ENCODE data around the gene TMCO4.
"Not testable (repeated sequence)": the region's sequence is repeated elsewhere in the genome, so short reads cannot be mapped to it uniquely, and the experiment has no call there.

Gene TMCO4

GRCh38 chr1:19798486-19799229 is 1.1 kb downstream of the TMCO4 start:
- Histone ChIP-seq H3K27me3 (ENCODE audit: control insufficient read depth, insufficient read depth, low read length, poor library complexity, severe bottlenecking) (peaks cover 38% of the 10 kb centered on the region), H3K4me1 (ENCODE audit: control insufficient read depth, insufficient read depth, low read length) (no peaks in the 10 kb centered on the region), H3K4me3 (ENCODE audit: insufficient read depth, low read depth, low read length) (no peak overlapping the region), H3K27ac (ENCODE audit: insufficient read depth, low read depth, low read length, poor library complexity, severe bottlenecking) (no peak overlapping the region), H3K36me3 (ENCODE audit: control insufficient read depth, insufficient read depth, low read length) (no peaks in the 10 kb centered on the region), H3K9me3 (ENCODE audit: control insufficient read depth, low read length) (no peaks in the 10 kb centered on the region)
- WGBS, 2 experiments: 75 to 82% methylated on average over 6 of the region's 6 CpGs

- no peak overlapping the region for H3K27ac ChIP-seq (ENCODE audit: insufficient read depth, low read depth, low read length, poor library complexity, severe bottlenecking)
- H3K36me3 ChIP-seq (ENCODE audit: control insufficient read depth, insufficient read depth, low read length): no peaks in the 10 kb centered on the region
- WGBS, 2 experiments: 72 to 78% methylated on average over 5 of the region's 5 CpGs
- H3K9me3 ChIP-seq (ENCODE audit: control insufficient read depth, low read length): no peaks in the 10 kb centered on the region
- H3K4me1 ChIP-seq (ENCODE audit: control insufficient read depth, insufficient read depth, low read length): no peaks in the 10 kb centered on the region
- H3K4me3 ChIP-seq (ENCODE audit: insufficient read depth, low read depth, low read length): no peak overlapping the region
- H3K27me3 ChIP-seq (ENCODE audit: control insufficient read depth, insufficient read depth, low read length, poor library complexity, severe bottlenecking): peaks cover 38% of the 10 kb centered on the region
These were observed 1.9 kb downstream of the TMCO4 start for GRCh38 chr1:19797827-19798226.

- H3K36me3 ChIP-seq (ENCODE audit: control insufficient read depth, insufficient read depth, low read length): no peaks in the 10 kb centered on the region
- no peaks in the 10 kb centered on the region for H3K9me3 ChIP-seq (ENCODE audit: control insufficient read depth, low read length)
- H3K4me3 ChIP-seq (ENCODE audit: insufficient read depth, low read depth, low read length): no peak overlapping the region
- no peaks in the 10 kb centered on the region for H3K4me1 ChIP-seq (ENCODE audit: control insufficient read depth, insufficient read depth, low read length)
- no peak overlapping the region for H3K27ac ChIP-seq (ENCODE audit: insufficient read depth, low read depth, low read length, poor library complexity, severe bottlenecking)
- peaks cover 17% of the 10 kb centered on the region for H3K27me3 ChIP-seq (ENCODE audit: control insufficient read depth, insufficient read depth, low read length, poor library complexity, severe bottlenecking)
- 90 to 94% methylated on average over 2 to 4 of the region's 4 CpGs for WGBS, 2 experiments
These were observed 5.1 kb downstream of the TMCO4 start for GRCh38 chr1:19794583-19794982.

GRCh38 chr1:19793360-19794046 is 6.2 kb downstream of the TMCO4 start:
- Histone ChIP-seq H3K9me3 (ENCODE audit: control insufficient read depth, low read length) (no peaks in the 10 kb centered on the region), H3K27ac (ENCODE audit: insufficient read depth, low read depth, low read length, poor library complexity, severe bottlenecking) (no peak overlapping the region), H3K36me3 (ENCODE audit: control insufficient read depth, insufficient read depth, low read length) (no peaks in the 10 kb centered on the region), H3K4me1 (ENCODE audit: control insufficient read depth, insufficient read depth, low read length) (no peaks in the 10 kb centered on the region), H3K4me3 (ENCODE audit: insufficient read depth, low read depth, low read length) (no peak overlapping the region), H3K27me3 (ENCODE audit: control insufficient read depth, insufficient read depth, low read length, poor library complexity, severe bottlenecking) (peaks cover 6% of the 10 kb centered on the region)
- 83 to 86% methylated on average over 6 of the region's 6 CpGs for WGBS, 2 experiments

GRCh38 chr1:19792237-19793002 is 7.3 kb downstream of the TMCO4 start:
- H3K4me1 ChIP-seq (ENCODE audit: control insufficient read depth, insufficient read depth, low read length): no peaks in the 10 kb centered on the region
- H3K36me3 ChIP-seq (ENCODE audit: control insufficient read depth, insufficient read depth, low read length): no peaks in the 10 kb centered on the region
- H3K4me3 ChIP-seq (ENCODE audit: insufficient read depth, low read depth, low read length): no peak overlapping the region
- H3K27me3 ChIP-seq (ENCODE audit: control insufficient read depth, insufficient read depth, low read length, poor library complexity, severe bottlenecking): no peaks in the 10 kb centered on the region
- no peak overlapping the region for H3K27ac ChIP-seq (ENCODE audit: insufficient read depth, low read depth, low read length, poor library complexity, severe bottlenecking)
- H3K9me3 ChIP-seq (ENCODE audit: control insufficient read depth, low read length): no peaks in the 10 kb centered on the region
- 87 to 89% methylated on average over 4 of the region's 4 CpGs for WGBS, 2 experiments

GRCh38 chr1:19790061-19790975 is 9.4 kb downstream of the TMCO4 start:
- H3K36me3 ChIP-seq (ENCODE audit: control insufficient read depth, insufficient read depth, low read length); H3K4me3 ChIP-seq (ENCODE audit: insufficient read depth, low read depth, low read length); H3K4me1 ChIP-seq (ENCODE audit: control insufficient read depth, insufficient read depth, low read length); H3K27ac ChIP-seq (ENCODE audit: insufficient read depth, low read depth, low read length, poor library complexity, severe bottlenecking); H3K9me3 ChIP-seq (ENCODE audit: control insufficient read depth, low read length); H3K27me3 ChIP-seq (ENCODE audit: control insufficient read depth, insufficient read depth, low read length, poor library complexity, severe bottlenecking): not testable (repeated sequence)
- 84 to 92% methylated on average over 9 of the region's 9 CpGs for WGBS, 2 experiments

GRCh38 chr1:19786988-19787423 is 12.7 kb downstream of the TMCO4 start:
- Histone ChIP-seq H3K4me1 (ENCODE audit: control insufficient read depth, insufficient read depth, low read length) (no peaks in the 10 kb centered on the region), H3K9me3 (ENCODE audit: control insufficient read depth, low read length) (no peaks in the 10 kb centered on the region), H3K27me3 (ENCODE audit: control insufficient read depth, insufficient read depth, low read length, poor library complexity, severe bottlenecking) (peaks cover 10% of the 10 kb centered on the region), H3K36me3 (ENCODE audit: control insufficient read depth, insufficient read depth, low read length) (no peaks in the 10 kb centered on the region), H3K27ac (ENCODE audit: insufficient read depth, low read depth, low read length, poor library complexity, severe bottlenecking) (no peak overlapping the region), H3K4me3 (ENCODE audit: insufficient read depth, low read depth, low read length) (no peak overlapping the region)
- 51 to 54% methylated on average over 9 of the region's 9 CpGs for WGBS, 2 experiments

GRCh38 chr1:19785660-19786059 is 14.1 kb downstream of the TMCO4 start:
- Histone ChIP-seq H3K4me3 (ENCODE audit: insufficient read depth, low read depth, low read length) (no peak overlapping the region), H3K27ac (ENCODE audit: insufficient read depth, low read depth, low read length, poor library complexity, severe bottlenecking) (no peak overlapping the region), H3K9me3 (ENCODE audit: control insufficient read depth, low read length) (no peaks in the 10 kb centered on the region), H3K4me1 (ENCODE audit: control insufficient read depth, insufficient read depth, low read length) (no peaks in the 10 kb centered on the region), H3K36me3 (ENCODE audit: control insufficient read depth, insufficient read depth, low read length) (no peaks in the 10 kb centered on the region), H3K27me3 (ENCODE audit: control insufficient read depth, insufficient read depth, low read length, poor library complexity, severe bottlenecking) (peaks cover 22% of the 10 kb centered on the region)
- 68 to 76% methylated on average over 4 of the region's 4 CpGs for WGBS, 2 experiments

- Histone ChIP-seq H3K4me1 (ENCODE audit: control insufficient read depth, insufficient read depth, low read length) (no peaks in the 10 kb centered on the region), H3K27ac (ENCODE audit: insufficient read depth, low read depth, low read length, poor library complexity, severe bottlenecking) (no peak overlapping the region), H3K4me3 (ENCODE audit: insufficient read depth, low read depth, low read length) (no peak overlapping the region), H3K27me3 (ENCODE audit: control insufficient read depth, insufficient read depth, low read length, poor library complexity, severe bottlenecking) (peaks cover 39% of the 10 kb centered on the region), H3K9me3 (ENCODE audit: control insufficient read depth, low read length) (no peaks in the 10 kb centered on the region), H3K36me3 (ENCODE audit: control insufficient read depth, insufficient read depth, low read length) (no peaks in the 10 kb centered on the region)
- 52 to 56% methylated on average over 11 of the region's 11 CpGs for WGBS, 2 experiments
These were observed 19.3 kb downstream of the TMCO4 start for GRCh38 chr1:19780267-19780877.
